Measurements from ENCODE around the gene FBXO27.

- TF ChIP-seq CTCF (IDR thresholded peaks at IDR 0.05; ENCODE audit: borderline replicate concordance, extremely low read depth, low read length, poor library complexity, severe bottlenecking) = no peak
- TF ChIP-seq EZH2 (IDR thresholded peaks at IDR 0.05; ENCODE audit: borderline replicate concordance, low read depth, low read length, severe bottlenecking) = no peak
Observed at GRCh38 chr19:39067104-39067503, 34.8 kb upstream of the FBXO27 start.
